OCI-LY7 (cell line): ENCODE data around the gene JAZF1.

Source experiments
- CTCF ChIP-seq: fragments of 200-600 bp; sonication (generic); conservative IDR thresholded peaks from 2 replicates; pipeline ENCODE4 v1.5.1; 2014; ENCODE audit warnings: mild to moderate bottlenecking, antibody characterized with exemption, low read length, moderate library complexity, mixed read lengths
- EZH2phosphoT487 ChIP-seq: fragments of 200-600 bp; sonication (generic); IDR thresholded peaks from 2 replicates; pipeline ENCODE4 v1.6.1; 2018; ENCODE audit warnings: low read depth, borderline replicate concordance, mild to moderate bottlenecking, mixed run types, antibody characterized with exemption, low read length, moderate library complexity, mixed read lengths

- TF ChIP-seq CTCF (no peak), EZH2phosphoT487 (no peak)
These were observed 336.9 kb downstream of the JAZF1 start for GRCh38 chr7:27843584-27844305.
